Activated CD8-positive, alpha-beta T cell treated with anti-CD3 and anti-CD28 coated beads, Interleukin-2, amount 10 ng/mL, durations not matched to agents 7 days and 5 days (primary cell): ENCODE data around the gene TM4SF18. TPM values are rescaled to one million over a fixed set of nuclear protein-coding genes. Genes with fewer than 3 reads are reported as not detected.
"Not testable (repeated sequence)": the region's sequence is repeated elsewhere in the genome, so short reads cannot be mapped to it uniquely, and the experiment has no call there.

Experiments used
- ATAC-seq: fragments of 150-1000 bp; cut with Tn5 transposase; one replicate; pipeline ENCODE4 v1.10.0; 2021; ENCODE audit warnings: moderate library complexity
- CTCF ChIA-PET: fragments of 350-600 bp; sonication (Branson Sonifier 250); formaldehyde crosslinking; loops from one replicate; lab custom pipeline; 2021; ENCODE audit warnings: antibody characterized with exemption; lab: Charles Lee
- POLR2A ChIA-PET: fragments of 350-600 bp; sonication (Branson Sonifier 250); formaldehyde crosslinking; loops from one replicate; lab custom pipeline; 2021; ENCODE audit warnings: antibody characterized with exemption; lab: Charles Lee
- DNase-seq: peaks from one replicate; pipeline ENCODE4 v3.0.0-alpha.2; 2020
- H3K27ac Mint-ChIP-seq: one replicate; pipeline ENCODE4 v1.8.0; 2021; ENCODE audit warnings: mild to moderate bottlenecking, mixed read lengths
- H3K27me3 Mint-ChIP-seq: one replicate; pipeline ENCODE4 v1.8.0; 2021; ENCODE audit warnings: low read depth, mixed read lengths
- H3K36me3 Mint-ChIP-seq: one replicate; pipeline ENCODE4 v1.8.0; 2021; ENCODE audit warnings: low read depth, mixed read lengths
- H3K4me1 Mint-ChIP-seq: one replicate; pipeline ENCODE4 v1.8.0; 2021; ENCODE audit warnings: low read depth, mixed read lengths
- H3K4me3 Mint-ChIP-seq: one replicate; pipeline ENCODE4 v1.8.0; 2021; ENCODE audit warnings: mild to moderate bottlenecking, mixed read lengths
- H3K9me3 Mint-ChIP-seq: one replicate; pipeline ENCODE4 v1.8.0; 2022; ENCODE audit warnings: mixed read lengths; ENCODE audit not compliant: insufficient read depth
- total RNA-seq, 2 experiments: library from RNA; stranded (reverse); gene quantifications; one replicate each; pipeline ENCODE4 v1.2.3, GENCODE V29; 2021

Gene TM4SF18
- total RNA-seq, 2 experiments from 2014 or later: not detected

GRCh38 chr3:149337486-149337885 lies 4.0 kb upstream of the TM4SF18 start:
- CTCF ChIA-PET, DNase-seq, H3K4me3 Mint-ChIP-seq, H3K4me1 Mint-ChIP-seq, H3K27ac Mint-ChIP-seq, H3K36me3 Mint-ChIP-seq, ATAC-seq, POLR2A ChIA-PET, H3K9me3 Mint-ChIP-seq: not testable (repeated sequence)
- H3K27me3 Mint-ChIP-seq: peaks cover 12% of the 10 kb centered on the region

DNA sequence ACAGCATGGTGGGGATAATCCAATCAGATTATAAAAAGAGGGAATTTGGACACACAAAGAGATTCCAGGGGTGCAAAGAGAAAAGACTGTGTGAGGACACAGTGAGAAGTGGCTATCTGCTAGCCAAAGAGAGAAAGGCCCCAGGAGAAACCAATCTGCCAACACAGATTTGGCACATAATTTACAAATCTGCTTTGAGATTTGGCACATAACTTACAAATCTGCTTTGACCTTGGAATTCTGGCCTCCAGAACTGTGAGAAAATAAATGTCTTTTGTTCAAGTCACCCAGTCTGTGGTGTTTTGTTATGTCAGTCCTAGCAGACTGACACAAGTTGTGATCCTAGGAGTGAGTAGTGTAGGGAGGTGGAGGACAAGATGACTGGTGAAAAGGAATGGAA lies 3.5 kb upstream of the TM4SF18 start:
- no peak for DNase-seq

DNA sequence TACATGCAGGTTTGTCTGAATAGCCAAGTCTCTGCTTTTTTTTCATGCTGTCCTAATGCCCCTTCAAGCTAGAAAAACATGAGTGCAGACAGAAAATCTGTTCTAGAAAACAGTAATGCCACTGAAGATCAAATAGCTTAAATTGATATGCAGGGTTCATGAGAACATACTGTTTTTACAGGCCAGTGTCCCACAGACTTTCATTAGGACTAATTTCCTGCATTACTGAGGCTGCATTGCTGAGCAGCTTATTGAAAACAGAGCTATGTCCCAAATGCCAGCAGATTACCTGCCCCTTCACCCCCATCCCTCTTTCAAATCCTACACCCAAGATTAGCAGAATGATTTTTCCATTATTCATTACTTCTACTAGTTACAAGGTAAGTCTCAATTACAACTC lies 665 bp downstream of the TM4SF18 start:
- H3K27me3 Mint-ChIP-seq: peaks cover 6% of the 10 kb centered on the region
- no peaks in the 10 kb centered on the region for H3K9me3 Mint-ChIP-seq
- CTCF ChIA-PET: no interaction called here
- no peaks in the 10 kb centered on the region for H3K36me3 Mint-ChIP-seq
- DNase-seq (no peak), ATAC-seq (no peak)
- no peak overlapping the region for H3K4me3 Mint-ChIP-seq
- H3K27ac Mint-ChIP-seq: no peak overlapping the region
- H3K4me1 Mint-ChIP-seq: no peaks in the 10 kb centered on the region
- POLR2A ChIA-PET: no interaction called here

More for the DNA sequence above, 3.5 kb upstream of the TM4SF18 start:
- no peak overlapping the region for H3K4me3 Mint-ChIP-seq
- H3K27ac Mint-ChIP-seq: no peak overlapping the region
- no peaks in the 10 kb centered on the region for H3K9me3 Mint-ChIP-seq
- H3K4me1 Mint-ChIP-seq: peaks cover 2% of the 10 kb centered on the region
- ChIA-PET CTCF (no interaction called here), POLR2A (no interaction called here)
- H3K27me3 Mint-ChIP-seq: peaks cover 12% of the 10 kb centered on the region
- no peak for ATAC-seq
- no peaks in the 10 kb centered on the region for H3K36me3 Mint-ChIP-seq

GRCh38 chr3:149332227-149332765 lies 1.1 kb downstream of the TM4SF18 start:
- DNase-seq: no peak
- POLR2A ChIA-PET: no interaction called here
- ATAC-seq: no peak
- Mint-ChIP-seq H3K4me1 (no peaks in the 10 kb centered on the region), H3K27me3 (peaks cover 6% of the 10 kb centered on the region), H3K36me3 (no peaks in the 10 kb centered on the region), H3K27ac (no peak overlapping the region), H3K4me3 (no peak overlapping the region), H3K9me3 (no peaks in the 10 kb centered on the region)
- CTCF ChIA-PET: no interaction called here

GRCh38 chr3:149331396-149331795 lies 2.0 kb downstream of the TM4SF18 start:
- Mint-ChIP-seq H3K9me3 (no peaks in the 10 kb centered on the region), H3K36me3 (no peaks in the 10 kb centered on the region), H3K27ac (no peak overlapping the region), H3K4me1 (no peaks in the 10 kb centered on the region), H3K4me3 (no peak overlapping the region), H3K27me3 (peaks cover 6% of the 10 kb centered on the region)
- ChIA-PET POLR2A (no interaction called here), CTCF (no interaction called here)
- DNase-seq: no peak
- ATAC-seq: no peak

GRCh38 chr3:149330609-149331331 lies 2.7 kb downstream of the TM4SF18 start:
- H3K36me3 Mint-ChIP-seq: no peaks in the 10 kb centered on the region
- peaks cover 6% of the 10 kb centered on the region for H3K27me3 Mint-ChIP-seq
- H3K4me3 Mint-ChIP-seq: no peak overlapping the region
- no peaks in the 10 kb centered on the region for H3K4me1 Mint-ChIP-seq
- DNase-seq: no peak
- no peaks in the 10 kb centered on the region for H3K9me3 Mint-ChIP-seq
- ATAC-seq: no peak
- ChIA-PET CTCF (no interaction called here), POLR2A (no interaction called here)
- H3K27ac Mint-ChIP-seq: no peak overlapping the region

DNA sequence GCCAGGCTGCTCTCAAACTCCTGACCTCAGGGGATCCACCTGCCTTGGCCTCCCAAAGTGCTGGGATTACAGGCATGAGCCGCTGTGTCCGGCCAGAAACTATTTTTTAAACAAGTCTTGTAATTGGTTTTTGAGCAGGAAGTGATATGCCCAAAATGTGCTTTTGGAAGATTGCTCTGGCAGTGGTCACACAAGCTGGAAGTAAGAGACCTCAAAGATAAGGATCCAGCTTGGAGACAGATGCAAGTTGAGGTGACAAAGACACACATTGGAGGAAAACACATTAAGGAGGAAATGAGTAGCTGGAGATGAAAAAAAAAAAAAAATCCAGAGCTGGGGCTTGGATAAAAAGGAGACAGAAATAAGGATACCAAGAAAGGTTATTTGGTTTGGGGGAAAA lies 6.3 kb downstream of the TM4SF18 start:
- H3K4me1 Mint-ChIP-seq: no peaks in the 10 kb centered on the region
- ChIA-PET CTCF (interaction anchor here (0.7 kb wide), 1 partner anchor 284 kb away, joined by 4 read pairs; no protein-coding TSS in a partner anchor), POLR2A (no interaction called here)
- no peak overlapping the region for H3K27ac Mint-ChIP-seq
- DNase-seq: no peak
- no peaks in the 10 kb centered on the region for H3K9me3 Mint-ChIP-seq
- peaks cover 11% of the 10 kb centered on the region for H3K27me3 Mint-ChIP-seq
- ATAC-seq: no peak
- no peak overlapping the region for H3K4me3 Mint-ChIP-seq
- no peaks in the 10 kb centered on the region for H3K36me3 Mint-ChIP-seq

DNA sequence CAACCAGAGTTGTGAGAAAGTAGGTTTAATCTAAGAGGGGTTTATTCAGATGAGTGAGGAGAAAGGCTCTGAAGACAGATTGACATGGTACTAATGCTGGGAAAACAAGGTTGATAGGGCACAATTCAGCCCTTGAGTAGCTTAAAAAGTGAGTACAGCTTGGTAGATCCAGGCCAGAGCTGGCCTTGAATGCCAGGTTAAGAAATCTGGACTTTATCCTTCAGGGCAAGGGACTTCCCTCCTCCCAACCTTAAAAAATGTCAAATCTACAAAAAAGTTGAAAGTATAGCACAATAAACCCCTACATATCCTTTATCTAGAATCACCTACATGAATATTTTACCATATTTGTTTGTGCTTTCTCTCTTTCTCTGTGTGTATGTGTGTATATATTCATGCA lies 7.9 kb downstream of the TM4SF18 start:
- no peaks in the 10 kb centered on the region for H3K4me1 Mint-ChIP-seq
- no peak overlapping the region for H3K27ac Mint-ChIP-seq
- no peaks in the 10 kb centered on the region for H3K36me3 Mint-ChIP-seq
- CTCF ChIA-PET: no interaction called here
- POLR2A ChIA-PET: no interaction called here
- DNase-seq (no peak), ATAC-seq (no peak)
- peaks cover 14% of the 10 kb centered on the region for H3K27me3 Mint-ChIP-seq
- H3K4me3 Mint-ChIP-seq: no peak overlapping the region
- no peaks in the 10 kb centered on the region for H3K9me3 Mint-ChIP-seq

GRCh38 chr3:149324332-149324731 lies 9.1 kb downstream of the TM4SF18 start:
- ChIA-PET POLR2A (no interaction called here), CTCF (interaction anchor here (1.2 kb wide), 1 partner anchor 32 kb away, joined by 3 read pairs; no protein-coding TSS in a partner anchor)
- no peaks in the 10 kb centered on the region for H3K36me3 Mint-ChIP-seq
- no peaks in the 10 kb centered on the region for H3K9me3 Mint-ChIP-seq
- no peak for ATAC-seq
- no peak overlapping the region for H3K4me3 Mint-ChIP-seq
- no peak for DNase-seq
- no peaks in the 10 kb centered on the region for H3K4me1 Mint-ChIP-seq
- peaks cover 16% of the 10 kb centered on the region for H3K27me3 Mint-ChIP-seq
- H3K27ac Mint-ChIP-seq: no peak overlapping the region

DNA sequence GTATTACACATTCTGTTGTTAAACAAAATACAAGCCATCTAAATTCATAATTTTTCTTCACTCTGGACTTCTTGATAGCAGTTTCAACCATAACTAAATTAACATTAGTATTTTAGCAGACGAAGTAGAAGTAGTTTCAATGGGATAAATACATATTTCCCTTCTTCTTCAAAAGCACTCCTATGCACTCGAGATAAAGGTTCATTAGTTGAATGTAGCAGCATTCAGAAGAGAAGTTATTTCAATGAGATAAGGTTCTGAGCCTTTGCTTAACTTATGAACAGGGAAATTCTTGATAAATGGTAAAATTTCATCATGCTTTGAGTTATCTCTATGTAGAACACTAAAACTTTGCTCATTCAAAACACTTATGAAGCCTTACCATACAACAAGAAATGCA lies 11.8 kb downstream of the TM4SF18 start:
- DNase-seq (no peak), ATAC-seq (no peak)
- H3K36me3 Mint-ChIP-seq: no peaks in the 10 kb centered on the region
- no peaks in the 10 kb centered on the region for H3K9me3 Mint-ChIP-seq
- no peaks in the 10 kb centered on the region for H3K4me1 Mint-ChIP-seq
- H3K27ac Mint-ChIP-seq: no peak overlapping the region
- H3K4me3 Mint-ChIP-seq: no peak overlapping the region
- POLR2A ChIA-PET: no interaction called here
- peaks cover 13% of the 10 kb centered on the region for H3K27me3 Mint-ChIP-seq
- CTCF ChIA-PET: no interaction called here

GRCh38 chr3:149321136-149321535 lies 12.3 kb downstream of the TM4SF18 start:
- H3K27me3 Mint-ChIP-seq: peaks cover 13% of the 10 kb centered on the region
- no peak for ATAC-seq
- H3K4me1 Mint-ChIP-seq: no peaks in the 10 kb centered on the region
- CTCF ChIA-PET: no interaction called here
- no peaks in the 10 kb centered on the region for H3K36me3 Mint-ChIP-seq
- no peak overlapping the region for H3K27ac Mint-ChIP-seq
- no peak overlapping the region for H3K4me3 Mint-ChIP-seq
- POLR2A ChIA-PET: no interaction called here
- no peak for DNase-seq
- H3K9me3 Mint-ChIP-seq: no peaks in the 10 kb centered on the region

DNA sequence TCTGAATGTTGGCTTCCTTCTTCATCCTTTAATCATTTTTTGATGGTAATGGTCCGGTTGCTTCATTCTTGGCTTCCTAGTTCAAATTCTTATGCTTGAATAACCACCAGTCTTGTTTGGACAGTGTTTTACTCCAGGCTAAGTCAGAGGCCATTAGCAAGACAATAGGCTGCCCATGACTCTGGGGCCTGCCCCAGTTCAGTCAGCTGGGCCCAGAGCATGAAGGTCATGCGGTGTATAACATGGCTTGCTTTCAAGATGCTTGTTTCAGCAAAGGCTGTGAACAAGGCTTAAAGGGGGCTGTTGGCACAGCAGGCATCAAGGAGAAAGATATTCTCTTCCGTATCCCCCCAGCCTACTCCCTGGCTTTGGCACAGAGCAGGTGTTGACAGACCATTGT lies 13.7 kb downstream of the TM4SF18 start:
- Mint-ChIP-seq H3K9me3 (no peaks in the 10 kb centered on the region), H3K36me3 (no peaks in the 10 kb centered on the region), H3K27me3 (peaks cover 15% of the 10 kb centered on the region), H3K4me3 (no peak overlapping the region), H3K27ac (no peak overlapping the region), H3K4me1 (no peaks in the 10 kb centered on the region)
- no peak for DNase-seq
- CTCF ChIA-PET: no interaction called here
- POLR2A ChIA-PET: no interaction called here
- no peak for ATAC-seq
